IPS-20b (cell line): ENCODE data around the gene TMEM255B.
"Not testable (repeated sequence)": the region's sequence is repeated elsewhere in the genome, so short reads cannot be mapped to it uniquely, and the experiment has no call there.

Experiments used
- H3K27ac ChIP-seq: one replicate; pipeline ENCODE4 v1.5.1; 2013; ENCODE audit warnings: low read length
- H3K27me3 ChIP-seq: 2 replicates; pipeline ENCODE4 v1.6.1; 2013; ENCODE audit warnings: mild to moderate bottlenecking, low read length, inconsistent platforms; ENCODE audit not compliant: insufficient read depth
- H3K36me3 ChIP-seq: 2 replicates; pipeline ENCODE4 v1.6.1; 2013; ENCODE audit warnings: low read depth, mild to moderate bottlenecking, inconsistent platforms, low read length, moderate library complexity; ENCODE audit not compliant: insufficient read depth
- H3K4me1 ChIP-seq: 2 replicates; pipeline ENCODE4 v1.6.1; 2013; ENCODE audit warnings: mild to moderate bottlenecking, control low read depth, inconsistent platforms, low read length, moderate library complexity; ENCODE audit not compliant: insufficient read depth
- H3K4me3 ChIP-seq: 2 replicates; pipeline ENCODE4 v1.5.1; 2013; ENCODE audit warnings: mild to moderate bottlenecking, low read length, inconsistent platforms
- H3K9ac ChIP-seq: 2 replicates; pipeline ENCODE4 v1.6.1; 2013; ENCODE audit warnings: low read depth, mild to moderate bottlenecking, inconsistent platforms, low read length, moderate library complexity
- H3K9me3 ChIP-seq: 2 replicates; pipeline ENCODE4 v1.6.1; 2013; ENCODE audit warnings: mild to moderate bottlenecking, low read depth, low read length, inconsistent platforms; ENCODE audit not compliant: insufficient read depth

Gene TMEM255B

DNA sequence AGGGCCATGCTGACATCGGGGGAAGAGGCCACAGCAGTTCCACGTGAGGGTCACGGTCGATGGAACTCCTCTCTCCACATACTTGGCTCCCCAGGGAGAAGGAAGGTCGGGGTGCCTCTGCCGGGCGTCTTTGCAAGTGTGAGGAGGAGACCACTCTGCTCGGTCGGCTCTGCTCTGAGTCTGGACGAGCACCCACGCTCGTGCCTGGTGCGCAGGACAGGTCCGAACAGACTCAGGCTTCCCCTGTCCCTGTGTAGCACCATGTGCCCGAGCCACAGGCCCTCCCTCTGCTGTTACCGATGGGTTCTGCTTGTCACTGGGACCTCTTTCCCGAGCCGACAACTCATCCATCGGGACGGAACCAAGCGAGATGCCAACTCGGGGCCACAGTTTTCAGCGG is 35.1 kb downstream of the TMEM255B start:
- no peak overlapping the region for H3K4me3 ChIP-seq
- no peak overlapping the region for H3K27ac ChIP-seq
- H3K36me3 ChIP-seq = no peaks in the 10 kb centered on the region
- no peaks in the 10 kb centered on the region for H3K9me3 ChIP-seq
- no peaks in the 10 kb centered on the region for H3K27me3 ChIP-seq
- no peak overlapping the region for H3K9ac ChIP-seq
- no peaks in the 10 kb centered on the region for H3K4me1 ChIP-seq

GRCh38 chr13:113794764-113795173 is 35.7 kb downstream of the TMEM255B start:
- H3K4me1 ChIP-seq = no peaks in the 10 kb centered on the region
- H3K4me3 ChIP-seq = no peak overlapping the region
- no peaks in the 10 kb centered on the region for H3K9me3 ChIP-seq

DNA sequence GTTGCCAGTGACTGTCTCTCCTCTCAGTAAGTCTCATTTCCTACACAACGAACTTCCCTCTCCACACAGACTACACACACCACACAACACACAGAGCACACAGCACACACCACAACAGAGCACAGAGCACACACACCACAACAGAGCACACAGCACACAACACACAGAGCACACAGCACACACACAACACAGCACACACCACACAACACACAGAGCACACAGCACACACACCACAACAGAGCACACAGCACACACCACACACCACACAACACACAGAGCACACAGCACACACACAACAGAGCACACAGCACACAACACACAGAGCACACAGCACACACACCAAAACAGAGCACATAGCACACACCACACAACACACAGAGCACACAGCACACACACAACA is 36.3 kb downstream of the TMEM255B start:
- not testable (repeated sequence) for H3K27ac ChIP-seq, H3K4me3 ChIP-seq, H3K9me3 ChIP-seq, H3K27me3 ChIP-seq, H3K4me1 ChIP-seq, H3K9ac ChIP-seq, H3K36me3 ChIP-seq

More at GRCh38 chr13:113794764-113795173, 35.7 kb downstream of the TMEM255B start:
- Histone ChIP-seq H3K36me3 (no peaks in the 10 kb centered on the region), H3K9ac (no peak overlapping the region), H3K27ac (no peak overlapping the region), H3K27me3 (no peaks in the 10 kb centered on the region)

GRCh38 chr13:113796211-113796963 is 37.4 kb downstream of the TMEM255B start:
- Histone ChIP-seq H3K9ac (no peak overlapping the region), H3K27me3 (no peaks in the 10 kb centered on the region), H3K9me3 (no peaks in the 10 kb centered on the region), H3K4me1 (no peaks in the 10 kb centered on the region), H3K27ac (no peak overlapping the region), H3K4me3 (no peak overlapping the region), H3K36me3 (no peaks in the 10 kb centered on the region)

DNA sequence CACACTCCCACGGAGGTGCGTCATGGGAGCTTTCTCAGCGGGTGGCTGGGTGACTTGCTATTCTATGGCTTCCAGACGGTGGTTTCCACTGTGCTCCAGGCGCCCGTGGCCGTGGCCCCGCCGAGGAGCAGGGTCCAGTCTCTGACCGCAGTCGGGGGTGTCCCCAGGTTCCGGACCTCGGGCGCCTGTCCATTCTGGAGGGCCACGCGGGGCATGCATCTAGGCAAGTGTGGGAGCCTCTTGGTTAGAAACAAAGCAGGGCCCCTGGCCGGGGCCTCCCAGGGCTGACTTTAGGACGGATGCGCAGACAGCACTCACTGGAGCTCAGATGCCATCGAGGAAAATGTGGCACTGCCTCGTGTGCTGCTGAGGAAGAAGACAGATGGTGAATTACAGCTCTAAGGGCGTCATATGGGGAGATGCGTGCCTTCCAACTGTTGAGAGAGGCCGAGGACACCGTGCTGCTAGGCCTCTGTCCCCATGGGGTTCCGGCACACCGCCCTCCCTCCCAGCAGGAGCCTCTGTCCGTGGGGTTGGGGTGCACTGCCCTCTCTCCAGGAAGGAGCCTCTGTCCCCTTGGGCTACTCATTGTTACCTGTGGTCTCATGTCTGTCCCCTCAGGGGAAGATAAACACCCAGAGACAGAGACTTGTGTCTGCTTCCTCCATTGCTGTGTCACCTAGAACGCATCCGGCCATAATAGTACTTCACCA is 38.1 kb downstream of the TMEM255B start:
- Histone ChIP-seq H3K27me3 (no peaks in the 10 kb centered on the region), H3K9me3 (no peaks in the 10 kb centered on the region), H3K9ac (no peak overlapping the region)

DNA sequence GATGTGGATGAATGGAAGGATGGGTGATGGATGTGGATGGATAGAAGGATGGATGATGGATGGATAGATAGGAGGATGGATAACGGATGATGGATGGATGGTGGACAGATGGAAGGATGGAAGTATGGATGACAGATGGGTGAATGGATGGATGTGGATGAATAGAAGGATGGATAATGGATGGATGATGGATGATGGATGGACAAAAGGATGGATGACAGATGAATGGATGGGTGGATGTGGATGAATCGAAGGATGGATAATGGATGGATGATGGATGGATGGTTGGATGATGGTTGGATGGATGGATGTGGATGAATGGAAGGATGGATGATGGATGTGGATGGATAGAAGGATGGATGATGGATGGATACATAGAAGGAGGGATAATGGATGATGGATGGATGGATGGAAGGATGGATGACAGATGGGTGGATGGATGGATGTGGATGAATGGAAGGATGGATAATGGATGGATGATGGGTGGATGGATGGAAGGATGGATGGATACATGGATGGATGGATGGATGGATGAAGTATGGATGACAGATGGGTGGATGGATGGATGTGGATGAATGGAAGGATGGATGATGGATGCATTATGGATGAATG is 39.3 kb downstream of the TMEM255B start:
- Histone ChIP-seq H3K27ac (no peak overlapping the region), H3K9me3 (no peaks in the 10 kb centered on the region), H3K36me3 (no peaks in the 10 kb centered on the region), H3K27me3 (no peaks in the 10 kb centered on the region), H3K4me3 (no peak overlapping the region), H3K4me1 (peaks cover 6% of the 10 kb centered on the region; the same call in 1 of the 2 replicates), H3K9ac (no peak overlapping the region)

More for the DNA sequence above, 38.1 kb downstream of the TMEM255B start:
- H3K27ac ChIP-seq = no peak overlapping the region
- H3K4me3 ChIP-seq = no peak overlapping the region
- peaks cover 3% of the 10 kb centered on the region; the same call in 1 of the 2 replicates for H3K4me1 ChIP-seq
- no peaks in the 10 kb centered on the region for H3K36me3 ChIP-seq

DNA sequence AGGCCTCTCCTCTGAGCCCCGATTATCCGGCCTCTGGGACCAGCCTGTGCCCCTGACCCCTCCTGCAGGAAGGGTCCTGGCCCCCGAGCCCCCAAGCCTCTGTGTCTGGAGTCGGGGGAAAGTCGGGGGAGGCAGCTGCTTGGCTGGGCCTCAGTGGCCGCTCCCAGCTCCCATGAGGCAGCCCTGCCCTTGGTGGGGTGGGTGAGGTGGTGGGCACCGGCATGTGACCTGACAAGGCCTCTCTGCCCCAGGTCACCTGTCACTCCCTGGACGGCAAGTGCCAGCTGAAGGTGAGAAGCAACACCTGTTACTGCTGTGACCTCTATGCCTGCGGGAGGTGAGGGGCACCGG is 41.5 kb downstream of the TMEM255B start:
- Histone ChIP-seq H3K9ac (no peak overlapping the region), H3K4me3 (no peak overlapping the region), H3K36me3 (no peaks in the 10 kb centered on the region), H3K27me3 (no peaks in the 10 kb centered on the region), H3K4me1 (peaks cover 6% of the 10 kb centered on the region; the same call in 1 of the 2 replicates), H3K9me3 (no peaks in the 10 kb centered on the region), H3K27ac (no peak overlapping the region)

DNA sequence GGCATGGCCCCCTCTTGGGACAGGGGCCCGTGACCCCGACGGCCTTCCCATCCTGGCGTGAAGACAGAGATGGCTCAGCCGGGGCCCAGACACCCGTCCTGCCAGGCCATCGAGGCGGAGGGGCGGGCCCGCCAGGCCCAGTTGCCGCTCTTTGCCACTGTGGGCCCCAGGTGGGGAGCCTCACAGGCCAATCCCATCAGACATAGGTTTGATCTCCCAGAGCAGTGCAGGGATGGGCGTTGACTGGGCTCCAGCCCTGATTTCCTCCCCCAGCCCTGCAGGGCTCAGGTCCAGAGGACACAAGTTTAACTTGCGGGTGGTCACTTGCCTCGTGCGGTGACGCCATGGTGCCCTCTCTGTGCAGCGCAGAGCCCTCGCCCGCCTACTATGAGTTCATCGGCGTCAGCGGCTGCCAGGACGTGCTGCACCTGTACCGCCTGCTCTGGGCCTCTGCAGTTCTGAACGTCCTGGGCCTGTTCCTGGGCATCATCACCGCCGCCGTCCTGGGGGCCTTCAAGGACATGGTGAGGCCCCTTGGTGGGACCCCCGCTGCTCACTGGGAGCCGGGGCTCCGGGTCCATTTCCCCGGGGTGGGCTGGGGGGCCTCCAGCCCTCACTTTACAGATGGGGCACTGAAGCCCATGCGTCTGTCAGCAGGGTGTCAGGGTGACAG is 42.4 kb downstream of the TMEM255B start:
- Histone ChIP-seq H3K9me3 (no peaks in the 10 kb centered on the region), H3K27me3 (no peaks in the 10 kb centered on the region), H3K4me3 (no peak overlapping the region), H3K4me1 (peaks cover 6% of the 10 kb centered on the region; the same call in 1 of the 2 replicates), H3K9ac (no peak overlapping the region), H3K36me3 (no peaks in the 10 kb centered on the region), H3K27ac (no peak overlapping the region)

GRCh38 chr13:113802090-113802531 is 43.1 kb downstream of the TMEM255B start:
- no peak overlapping the region for H3K27ac ChIP-seq

GRCh38 chr13:113802761-113803160 is 43.7 kb downstream of the TMEM255B start:
- H3K9me3 ChIP-seq = peaks cover 2% of the 10 kb centered on the region
- no peak overlapping the region for H3K4me3 ChIP-seq
- H3K27ac ChIP-seq = no peak overlapping the region
- H3K36me3 ChIP-seq = no peaks in the 10 kb centered on the region
- peaks cover 6% of the 10 kb centered on the region; the same call in 1 of the 2 replicates for H3K4me1 ChIP-seq
- no peaks in the 10 kb centered on the region for H3K27me3 ChIP-seq
- no peak overlapping the region for H3K9ac ChIP-seq

More at GRCh38 chr13:113802090-113802531, 43.1 kb downstream of the TMEM255B start:
- Histone ChIP-seq H3K9me3 (no peaks in the 10 kb centered on the region), H3K9ac (no peak overlapping the region), H3K4me3 (no peak overlapping the region), H3K27me3 (no peaks in the 10 kb centered on the region), H3K4me1 (peaks cover 6% of the 10 kb centered on the region; the same call in 1 of the 2 replicates), H3K36me3 (no peaks in the 10 kb centered on the region)

DNA sequence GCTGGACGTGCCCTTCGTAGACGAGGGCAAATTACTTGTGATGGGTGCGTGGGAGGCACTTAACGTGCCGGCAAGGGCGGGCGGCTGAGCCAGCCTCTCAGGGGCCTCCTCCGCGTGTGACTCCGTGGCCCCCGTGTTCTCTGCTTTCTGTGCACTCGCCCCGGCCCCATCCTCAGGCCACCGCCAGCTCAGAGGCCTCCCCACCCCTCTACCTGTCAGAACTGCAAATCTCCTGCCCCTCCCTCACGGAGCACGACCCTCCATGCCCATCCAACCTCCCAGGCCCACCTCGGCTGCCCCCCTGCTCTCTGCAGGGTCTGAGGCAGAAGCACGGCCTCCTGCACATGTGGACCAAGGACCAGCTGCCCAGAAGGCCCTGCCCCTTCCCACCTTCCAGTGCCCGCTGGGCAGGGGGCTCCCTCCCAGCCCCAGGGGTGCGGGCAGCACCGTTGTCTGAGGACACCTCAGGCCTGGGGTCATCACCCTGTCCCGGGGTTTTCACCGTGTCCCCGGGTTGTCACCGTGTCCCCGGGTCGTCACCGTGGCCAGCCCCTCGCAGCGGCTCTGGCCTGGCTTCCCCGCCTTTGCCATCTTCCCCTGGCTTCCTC is 44.5 kb downstream of the TMEM255B start:
- Histone ChIP-seq H3K4me3 (no peak overlapping the region), H3K9me3 (peaks cover 10% of the 10 kb centered on the region), H3K27ac (no peak overlapping the region), H3K27me3 (no peaks in the 10 kb centered on the region), H3K9ac (no peak overlapping the region), H3K4me1 (peaks cover 6% of the 10 kb centered on the region; the same call in 1 of the 2 replicates), H3K36me3 (no peaks in the 10 kb centered on the region)
